NT2/D1 (cell line): ENCODE data around the gene CAPN15.
"Not testable (repeated sequence)": the region's sequence is repeated elsewhere in the genome, so short reads cannot be mapped to it uniquely, and the experiment has no call there.

Source experiments
- DNase-seq: peaks from one replicate; pipeline ENCODE4 v3.0.0-alpha.2; 2011; ENCODE audit warnings: low read depth, low spot score
- H3K27me3 ChIP-seq: 2 replicates; pipeline ENCODE4 v1.6.0; 2011; ENCODE audit warnings: mild to moderate bottlenecking; ENCODE audit not compliant: insufficient read length, insufficient read depth
- H3K36me3 ChIP-seq: 2 replicates; pipeline ENCODE4 v1.6.1; 2011; ENCODE audit warnings: mild to moderate bottlenecking, low read length, mixed read lengths; ENCODE audit not compliant: insufficient read depth, insufficient read length
- H3K4me1 ChIP-seq: 2 replicates; pipeline ENCODE4 v1.5.1; 2011; ENCODE audit not compliant: insufficient read depth, insufficient read length
- H3K4me3 ChIP-seq: 2 replicates; pipeline ENCODE4 v1.5.1; 2011; ENCODE audit warnings: low read depth; ENCODE audit not compliant: insufficient read length
- H3K9ac ChIP-seq: 2 replicates; pipeline ENCODE4 v1.6.0; 2011; ENCODE audit warnings: low read depth; ENCODE audit not compliant: insufficient read length
- H3K9me3 ChIP-seq: 2 replicates; pipeline ENCODE4 v1.5.1; 2011; ENCODE audit warnings: mild to moderate bottlenecking, low read length; ENCODE audit not compliant: insufficient read depth
- SUZ12 ChIP-seq: IDR thresholded peaks from 2 replicates; pipeline ENCODE4 v1.6.1; 2011; ENCODE audit not compliant: insufficient read length, insufficient read depth; ENCODE audit errors: extremely low read depth
- YY1 ChIP-seq: IDR thresholded peaks from 2 replicates; pipeline ENCODE4 v1.6.1; 2011; ENCODE audit not compliant: insufficient read length, insufficient read depth
- ZNF274 ChIP-seq: IDR thresholded peaks from 2 replicates; pipeline ENCODE4 v1.6.1; 2011; ENCODE audit warnings: mild to moderate bottlenecking, low read depth, low read length

The CAPN15 gene

DNA sequence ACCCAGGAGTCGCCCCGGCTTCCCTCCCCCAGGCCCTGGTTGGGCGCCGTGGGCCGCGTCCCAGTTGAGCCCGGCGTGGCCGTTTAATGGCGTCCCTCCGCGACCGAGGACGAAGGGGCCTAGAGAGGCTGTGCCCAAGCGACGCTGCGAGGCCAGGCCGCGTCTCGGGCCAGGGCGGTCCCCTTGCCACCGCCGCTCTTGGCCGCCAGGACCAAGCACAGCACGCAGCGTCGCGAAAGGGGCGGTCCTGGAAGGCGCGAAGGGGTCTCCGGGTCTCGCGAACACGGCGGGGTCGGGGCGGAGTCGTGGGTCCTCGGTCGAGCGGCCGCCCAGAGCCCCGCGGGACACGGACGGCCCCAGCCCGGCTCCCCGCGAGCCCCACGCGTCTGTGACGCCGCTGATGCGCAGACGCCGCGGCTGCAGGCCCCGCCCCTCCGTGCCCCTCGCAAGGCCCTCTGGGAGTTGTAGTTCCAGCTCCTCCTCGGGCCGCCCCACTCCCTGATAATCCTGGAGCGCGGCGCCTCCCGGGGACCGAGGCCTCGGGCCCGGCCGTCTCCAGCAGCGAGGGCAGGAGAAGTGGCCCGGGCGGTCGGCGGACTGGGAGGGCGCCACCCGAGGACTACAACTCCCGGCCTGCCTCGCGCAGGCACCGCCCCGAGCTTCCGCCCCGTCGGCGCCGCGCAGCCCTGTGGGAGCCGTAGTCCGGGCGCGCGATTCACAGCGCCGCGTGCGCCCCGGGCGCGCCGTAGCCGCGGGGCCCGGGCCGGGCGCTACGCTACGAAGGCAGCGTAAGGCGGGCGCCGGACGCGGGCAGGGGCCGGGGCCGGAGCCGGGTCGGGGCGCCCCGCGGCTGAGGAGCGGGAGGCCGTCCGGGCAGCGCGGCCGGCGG is at the start of gene CAPN15:
TSS of gene CAPN15 (plus strand) at position 698 of the 889 bp plus-strand sequence. CDS start 19,127 bp downstream, outside the sequence.
- TF ChIP-seq SUZ12 (no peak), YY1 (no peak), ZNF274 (no peak)

DNA sequence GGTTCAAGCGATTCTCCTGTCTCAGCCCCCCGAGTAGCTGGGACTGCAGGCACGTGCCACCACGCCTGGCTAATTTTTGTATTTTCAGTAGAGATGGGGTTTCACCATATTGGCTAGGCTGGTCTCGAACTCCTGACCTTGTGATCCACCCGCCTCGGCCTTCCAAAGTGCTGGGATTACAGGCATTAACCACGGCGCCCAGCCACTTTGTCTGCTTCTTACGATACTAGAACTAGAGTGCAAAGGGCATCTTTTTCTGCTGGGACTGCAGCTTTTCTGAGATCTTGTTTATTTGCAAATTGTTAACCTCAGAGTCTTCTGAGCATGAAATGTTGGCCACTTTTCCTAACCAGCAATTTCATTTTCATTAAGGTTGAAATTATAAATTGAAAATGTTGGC is 49.2 kb upstream of the CAPN15 start:
- Histone ChIP-seq H3K36me3 (peaks cover 18% of the 10 kb centered on the region), H3K4me1 (peaks cover 30% of the 10 kb centered on the region)
- not testable (repeated sequence) for DNase-seq, H3K4me3 ChIP-seq, H3K9ac ChIP-seq, H3K27me3 ChIP-seq, H3K9me3 ChIP-seq

More for the DNA sequence above, at the start of gene CAPN15:
- DNase-seq: peak; percentile 69
- peak within 1 kb of the TSS; percentile 94 for H3K4me3 ChIP-seq
- H3K4me1 ChIP-seq: peaks cover 28% of the 10 kb centered on the region
- no peaks in the 10 kb centered on the region for H3K9me3 ChIP-seq
- H3K27me3 ChIP-seq: no peaks in the 10 kb centered on the region
- peaks cover 46% of the 10 kb centered on the region for H3K36me3 ChIP-seq
- H3K9ac ChIP-seq: peak within 1 kb of the TSS; percentile 100

DNA sequence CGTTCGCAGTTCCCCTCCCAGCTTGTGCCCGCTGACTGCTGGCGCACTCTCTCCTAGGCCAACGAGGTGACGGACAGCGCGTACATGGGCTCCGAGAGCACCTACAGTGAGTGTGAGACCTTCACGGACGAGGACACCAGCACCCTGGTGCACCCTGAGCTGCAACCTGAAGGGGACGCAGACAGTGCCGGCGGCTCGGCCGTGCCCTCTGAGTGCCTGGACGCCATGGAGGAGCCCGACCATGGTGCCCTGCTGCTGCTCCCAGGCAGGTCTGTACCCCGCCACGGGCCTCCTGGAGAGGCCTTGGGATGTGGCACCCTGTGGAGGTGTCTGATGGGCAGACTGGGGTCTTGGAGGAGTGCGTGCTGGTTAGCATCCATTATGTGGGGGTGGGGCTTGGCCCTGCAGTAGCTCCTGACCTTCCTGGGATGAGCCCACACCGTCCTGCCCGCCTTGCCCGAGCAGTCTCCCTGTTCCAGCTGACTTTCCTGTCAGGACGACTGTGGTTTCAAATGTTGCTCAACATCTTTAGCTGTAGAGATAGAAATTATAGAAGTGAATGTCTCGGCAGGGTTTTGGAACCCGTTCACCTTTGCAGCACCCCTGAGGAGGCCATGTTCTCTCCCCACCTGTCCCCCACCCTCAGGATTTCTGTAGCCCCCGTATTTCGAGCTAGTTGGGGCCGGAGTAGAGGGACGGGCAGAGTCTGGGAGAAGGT is 44.9 kb upstream of the CAPN15 start:
- Histone ChIP-seq H3K27me3 (no peaks in the 10 kb centered on the region), H3K4me1 (peaks cover 19% of the 10 kb centered on the region), H3K9ac (peak overlapping the region; percentile 69), H3K36me3 (peaks cover 18% of the 10 kb centered on the region), H3K4me3 (no peak overlapping the region), H3K9me3 (no peaks in the 10 kb centered on the region)
- DNase-seq: no peak
- TF ChIP-seq YY1 (no peak), ZNF274 (no peak), SUZ12 (no peak)

DNA sequence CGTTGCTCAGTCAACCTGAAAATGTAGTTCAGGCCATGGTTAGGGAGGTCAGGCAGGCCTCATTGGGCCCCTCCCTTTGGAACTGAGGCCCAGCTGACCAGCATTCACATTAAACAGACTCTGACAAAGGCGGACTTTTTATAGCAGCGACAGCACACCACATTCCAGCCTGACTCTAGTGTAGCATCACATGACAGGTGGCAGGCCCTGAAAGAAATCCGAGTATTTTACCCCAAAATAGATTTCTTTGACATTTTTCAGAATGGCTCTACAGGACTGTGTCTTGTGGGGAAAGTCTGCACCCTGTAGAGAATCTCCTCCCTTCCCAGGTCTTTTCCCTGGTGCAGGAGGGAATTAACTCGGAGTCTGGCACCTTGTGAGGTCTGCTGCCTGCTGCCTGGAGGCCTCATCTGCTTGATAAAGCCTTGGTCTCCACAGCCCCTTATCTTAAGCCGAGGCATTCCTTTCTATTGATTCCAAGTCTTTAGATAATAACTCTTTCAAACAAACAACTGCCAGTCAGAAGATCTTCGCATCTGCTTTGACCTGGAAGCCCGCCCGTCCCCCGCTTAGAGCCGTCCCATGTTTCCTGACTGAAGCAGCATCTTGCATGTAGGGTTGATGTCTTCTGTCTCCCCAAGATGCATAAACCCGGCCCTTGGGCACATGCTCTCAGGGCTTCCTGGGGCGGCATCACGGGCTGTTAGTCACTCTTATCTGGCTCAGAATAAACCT is 44.0 kb upstream of the CAPN15 start:
- DNase-seq: peak; percentile 92
- TF ChIP-seq SUZ12: no peak
- TF ChIP-seq ZNF274: no peak
- no peak for TF ChIP-seq YY1
- Histone ChIP-seq H3K27me3 (no peaks in the 10 kb centered on the region), H3K9ac (peak overlapping the region; percentile 69), H3K9me3 (no peaks in the 10 kb centered on the region), H3K4me1 (peaks cover 19% of the 10 kb centered on the region), H3K4me3 (no peak overlapping the region), H3K36me3 (peaks cover 14% of the 10 kb centered on the region)

DNA sequence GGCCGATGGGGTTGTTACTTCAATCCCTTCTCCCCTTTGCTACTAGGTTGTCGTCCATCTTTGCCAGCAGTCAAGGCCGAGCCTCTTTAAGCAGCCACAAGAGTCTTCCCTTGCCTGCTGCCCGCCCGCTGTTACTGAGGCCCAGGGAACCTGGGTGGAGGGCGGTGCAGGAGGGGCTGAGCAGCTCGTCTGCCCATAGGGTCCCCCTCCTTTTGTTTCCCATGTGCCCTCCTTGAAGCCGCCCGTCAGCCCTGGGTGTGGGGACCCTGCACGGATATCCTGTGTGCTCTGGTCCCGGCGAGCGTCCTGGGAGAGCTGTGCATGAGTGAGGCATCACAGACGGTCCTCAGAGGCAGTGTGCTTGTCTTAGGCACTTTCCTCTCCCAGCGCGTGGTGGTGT is 37.9 kb upstream of the CAPN15 start:
- DNase-seq: no peak
- H3K4me1 ChIP-seq: peaks cover 24% of the 10 kb centered on the region
- H3K9ac ChIP-seq: peak overlapping the region; percentile 26
- H3K9me3 ChIP-seq: no peaks in the 10 kb centered on the region
- peaks cover 27% of the 10 kb centered on the region for H3K36me3 ChIP-seq
- no peak for TF ChIP-seq YY1
- TF ChIP-seq ZNF274: no peak
- no peak for TF ChIP-seq SUZ12
- H3K27me3 ChIP-seq: no peaks in the 10 kb centered on the region
- no peak overlapping the region for H3K4me3 ChIP-seq

DNA sequence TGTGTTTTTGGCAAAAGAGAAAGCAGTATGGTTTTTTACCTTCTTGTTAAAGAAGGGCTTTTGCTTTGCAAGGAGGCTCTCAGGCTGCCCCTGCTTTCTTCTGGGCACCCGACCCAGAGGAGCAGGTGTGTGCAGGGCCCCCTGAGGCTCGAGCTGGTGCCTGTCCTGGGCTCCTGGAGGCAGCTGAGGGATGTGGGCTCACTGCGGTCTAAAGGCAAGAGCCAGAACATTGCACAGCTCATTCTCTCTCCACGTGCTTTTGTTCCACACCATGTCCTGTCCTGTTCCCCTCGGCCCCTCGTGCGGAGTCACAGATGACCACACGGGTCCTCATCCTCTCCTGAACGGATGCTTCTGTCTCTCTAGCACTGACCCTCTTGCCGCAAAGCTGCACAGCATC is 36.7 kb upstream of the CAPN15 start:
- H3K9me3 ChIP-seq: no peaks in the 10 kb centered on the region
- TF ChIP-seq YY1: no peak
- TF ChIP-seq SUZ12: no peak
- TF ChIP-seq ZNF274: no peak
- peaks cover 23% of the 10 kb centered on the region for H3K4me1 ChIP-seq
- H3K4me3 ChIP-seq: no peak overlapping the region
- peak overlapping the region; percentile 62 for H3K9ac ChIP-seq
- no peak for DNase-seq
- no peaks in the 10 kb centered on the region for H3K27me3 ChIP-seq
- peaks cover 27% of the 10 kb centered on the region for H3K36me3 ChIP-seq

DNA sequence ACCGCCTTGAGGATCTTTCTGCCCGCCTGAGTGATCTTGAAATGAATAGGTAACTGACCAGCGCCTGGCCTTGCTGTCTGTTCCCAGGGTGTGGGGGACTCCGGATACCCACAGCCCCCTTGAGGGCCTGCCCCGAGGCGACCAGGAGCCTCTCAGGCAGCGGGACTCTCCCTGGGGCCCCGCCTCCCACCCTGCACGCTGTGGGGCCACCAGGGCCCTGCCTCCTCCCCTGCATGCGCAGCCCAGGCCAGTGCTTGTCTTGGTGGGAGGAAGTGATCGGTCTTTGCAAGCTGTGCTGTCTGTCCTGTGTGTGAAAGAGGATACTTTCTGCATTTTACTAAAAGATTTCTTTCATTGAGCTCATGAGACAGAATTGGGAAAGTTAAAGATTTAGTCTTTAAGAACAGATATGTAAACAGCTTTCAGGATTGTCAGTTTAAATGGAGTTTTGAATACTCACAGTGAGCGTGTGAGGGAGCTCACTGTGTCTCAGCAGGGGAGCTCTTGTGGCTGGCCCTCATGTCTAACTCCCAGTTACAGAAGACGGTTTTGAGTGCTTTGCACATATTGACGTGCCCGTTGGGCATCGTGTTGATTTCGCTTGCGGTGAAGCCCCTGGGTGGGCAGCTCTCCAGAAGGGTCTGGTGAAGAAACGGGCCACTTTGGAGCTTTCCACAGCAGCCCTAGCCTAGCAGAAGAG is 36.1 kb upstream of the CAPN15 start:
- DNase-seq: no peak
- TF ChIP-seq SUZ12: no peak
- no peak for TF ChIP-seq YY1
- no peak for TF ChIP-seq ZNF274
- Histone ChIP-seq H3K27me3 (no peaks in the 10 kb centered on the region), H3K4me1 (peaks cover 25% of the 10 kb centered on the region), H3K9ac (peak overlapping the region; percentile 62), H3K4me3 (no peak overlapping the region), H3K9me3 (no peaks in the 10 kb centered on the region), H3K36me3 (peaks cover 26% of the 10 kb centered on the region)
